HTERT RPE-1 (cell line): Measurements from ENCODE around the gene ZNF730.
"Not testable (repeated sequence)": the region's sequence is repeated elsewhere in the genome, so short reads cannot be mapped to it uniquely, and the experiment has no call there.

Experiments used
- in situ Hi-C: fragments of 300-500 bp; cut with MboI; formaldehyde crosslinking; loops from 4 replicates; pipeline ENCODE4 v1.14.3; 2020; ENCODE audit warnings: low sequenced_read_pairs

ZNF730 gene

GRCh38 chr19:23116802-23117571, at the start of gene ZNF730:
TSS of gene ZNF730 (plus strand) at chr19:23117025. CDS start at chr19:23117174, 149 bp downstream.
- in situ Hi-C loops = no loop called here

- in situ Hi-C loops = no loop called here
These were observed 46.3 kb upstream of the ZNF730 start for GRCh38 chr19:23070353-23071146.

- in situ Hi-C loops = no loop called here
These were observed 45.7 kb upstream of the ZNF730 start for GRCh38 chr19:23071147-23071511.

GRCh38 chr19:23075031-23075733, 41.6 kb upstream of the ZNF730 start:
- in situ Hi-C loops = no loop called here

GRCh38 chr19:23077776-23078175, 39.0 kb upstream of the ZNF730 start:
- in situ Hi-C loops = not testable (repeated sequence)

- in situ Hi-C loops = no loop called here
These were observed 23.0 kb upstream of the ZNF730 start for GRCh38 chr19:23093832-23094231.

GRCh38 chr19:23095418-23095817, 21.4 kb upstream of the ZNF730 start:
- in situ Hi-C loops = no loop called here

- in situ Hi-C loops = no loop called here
These were observed 18.5 kb upstream of the ZNF730 start for GRCh38 chr19:23098286-23098685.

- in situ Hi-C loops = no loop called here
These were observed 17.8 kb upstream of the ZNF730 start for GRCh38 chr19:23098988-23099387.

GRCh38 chr19:23099966-23100365, 16.9 kb upstream of the ZNF730 start:
- in situ Hi-C loops = no loop called here

- in situ Hi-C loops = no loop called here
These were observed 15.6 kb upstream of the ZNF730 start for GRCh38 chr19:23101241-23101640.

- in situ Hi-C loops = no loop called here
These were observed 1.6 kb downstream of the ZNF730 start for GRCh38 chr19:23118400-23118799.

GRCh38 chr19:23134211-23134610, 17.4 kb downstream of the ZNF730 start:
- in situ Hi-C loops = not testable (repeated sequence)

- in situ Hi-C loops = no loop called here
These were observed 29.0 kb downstream of the ZNF730 start for GRCh38 chr19:23145617-23146415.

- in situ Hi-C loops = no loop called here
These were observed 43.9 kb downstream of the ZNF730 start for GRCh38 chr19:23160766-23161165.

- in situ Hi-C loops = not testable (repeated sequence)
These were observed 51.5 kb downstream of the ZNF730 start for GRCh38 chr19:23168286-23168685.

GRCh38 chr19:23183251-23183650, 66.4 kb downstream of the ZNF730 start:
- in situ Hi-C loops = no loop called here

GRCh38 chr19:23190341-23190740, 73.5 kb downstream of the ZNF730 start:
- in situ Hi-C loops = no loop called here
